IPS-NIHi11 (cell line): Measurements from ENCODE around the gene CPT1A.

Source experiments
- DNase-seq: peaks from one replicate; pipeline ENCODE4 v3.0.0; 2012; ENCODE audit warnings: mixed read lengths, low spot score

Gene CPT1A

DNA sequence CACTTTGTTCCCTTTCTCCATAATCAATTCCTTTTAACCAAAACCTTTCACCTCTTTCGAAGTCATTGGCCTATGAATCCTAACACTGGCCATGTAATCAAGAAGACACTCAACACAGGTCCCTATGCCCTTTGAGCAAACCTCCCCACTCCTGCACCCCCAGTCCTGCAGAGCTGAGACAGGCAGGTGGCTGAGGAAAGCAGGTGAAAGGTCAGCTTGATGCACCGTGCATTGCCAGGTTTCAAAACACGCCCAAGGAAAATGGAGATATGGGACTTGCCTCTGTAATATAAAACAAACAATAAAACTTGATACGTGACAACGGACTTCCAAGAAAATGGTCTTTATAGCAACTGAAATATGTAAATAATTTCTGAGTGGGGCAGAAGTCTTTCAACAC, 10.6 kb downstream of the CPT1A start:
- DNase-seq: no peak

DNA sequence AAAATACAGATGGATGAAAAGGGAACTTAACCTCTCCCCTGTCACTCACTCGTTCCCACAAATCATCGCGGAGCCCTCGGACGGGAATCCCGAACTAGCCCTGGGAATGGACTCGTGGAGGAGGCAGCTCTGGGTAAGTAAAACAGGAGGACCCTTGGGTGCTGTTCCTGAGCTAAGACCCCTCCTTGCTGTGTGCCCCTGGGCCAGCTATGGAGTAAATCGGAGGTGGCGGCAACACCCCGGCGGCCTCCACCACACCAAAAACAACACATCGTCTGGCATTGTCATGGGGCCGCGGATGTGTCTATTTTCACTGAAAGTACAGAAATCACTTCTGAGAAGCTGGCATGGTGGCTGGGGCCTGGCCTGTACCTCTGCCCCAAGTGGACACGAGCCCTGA, 12.1 kb downstream of the CPT1A start:
- DNase-seq: no peak

DNA sequence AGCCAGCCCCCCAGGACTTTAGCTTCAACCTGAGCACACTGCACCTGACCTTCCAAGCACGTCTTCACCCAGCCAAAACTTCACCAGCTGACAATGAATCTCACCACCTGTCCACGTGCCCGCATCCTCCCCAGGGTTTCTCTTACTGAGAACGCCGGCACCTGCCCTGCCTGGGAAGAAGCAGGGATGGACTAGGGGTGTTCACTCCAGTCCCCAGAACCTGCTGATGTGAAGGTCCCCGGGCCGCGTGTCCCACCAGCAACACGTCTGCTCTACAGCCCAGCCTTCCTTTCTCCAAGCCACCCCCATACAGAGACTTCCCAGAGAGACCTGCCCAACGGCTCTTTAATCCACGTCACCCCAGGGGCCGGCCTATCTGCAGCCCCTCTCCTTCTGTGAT, 12.8 kb downstream of the CPT1A start:
- no peak for DNase-seq

DNA sequence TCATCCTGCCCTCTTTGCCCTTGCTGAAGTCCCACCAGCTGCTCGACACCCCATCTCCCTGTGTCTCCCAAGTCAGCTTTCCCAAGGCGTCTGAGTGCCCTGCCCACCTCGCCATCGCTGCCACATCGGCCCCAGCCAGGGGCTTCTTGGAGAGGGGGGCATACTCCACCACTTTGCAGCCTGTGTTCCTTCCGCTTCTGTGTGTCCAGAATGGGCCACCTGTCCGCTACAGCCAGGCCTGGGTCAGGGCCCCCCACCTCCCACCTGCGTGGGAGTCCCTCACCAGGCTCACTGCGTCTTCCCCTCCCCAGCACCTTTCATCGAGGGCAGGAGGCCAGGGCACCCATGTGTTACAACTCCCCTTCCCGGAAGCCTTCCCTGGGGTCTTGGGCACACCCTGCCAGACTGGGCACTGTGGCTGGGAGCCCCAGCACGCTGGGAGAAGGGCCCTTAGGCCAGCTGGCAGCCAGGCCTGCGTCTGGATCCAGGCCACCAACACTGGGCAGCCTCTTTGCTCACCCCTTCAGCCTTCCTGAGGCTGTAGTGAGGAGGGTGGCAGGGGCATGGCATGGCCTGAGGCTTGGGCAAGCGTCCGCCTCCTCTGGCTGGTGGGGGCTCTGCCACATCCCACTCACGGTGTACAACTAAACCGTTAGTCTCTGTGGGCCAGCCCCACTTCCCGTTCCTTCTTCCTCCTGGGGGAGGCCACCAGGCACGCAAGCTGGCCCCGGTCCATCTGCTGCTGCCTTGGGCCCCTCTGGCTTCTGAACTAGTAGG, 13.4 kb downstream of the CPT1A start:
- no peak for DNase-seq

DNA sequence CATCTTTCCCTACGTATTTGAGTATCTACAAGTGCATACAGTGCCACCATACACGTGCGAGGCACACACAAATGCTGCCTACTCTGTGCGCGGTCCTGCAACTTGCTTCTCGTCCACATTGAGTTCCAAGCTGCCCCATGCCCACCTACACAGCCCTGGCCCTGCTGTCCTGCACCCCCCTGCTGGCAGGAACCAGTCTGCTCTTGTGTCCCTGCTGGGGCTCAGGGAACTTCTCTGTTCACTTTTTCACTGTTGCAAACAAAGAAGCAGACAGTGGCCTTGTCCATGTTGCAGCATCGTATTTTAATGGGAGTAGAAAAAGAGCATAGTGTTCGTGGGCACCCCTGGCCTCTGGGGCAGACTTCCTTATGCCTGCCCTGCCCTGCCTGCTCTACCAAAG, 14.0 kb downstream of the CPT1A start:
- no peak for DNase-seq

DNA sequence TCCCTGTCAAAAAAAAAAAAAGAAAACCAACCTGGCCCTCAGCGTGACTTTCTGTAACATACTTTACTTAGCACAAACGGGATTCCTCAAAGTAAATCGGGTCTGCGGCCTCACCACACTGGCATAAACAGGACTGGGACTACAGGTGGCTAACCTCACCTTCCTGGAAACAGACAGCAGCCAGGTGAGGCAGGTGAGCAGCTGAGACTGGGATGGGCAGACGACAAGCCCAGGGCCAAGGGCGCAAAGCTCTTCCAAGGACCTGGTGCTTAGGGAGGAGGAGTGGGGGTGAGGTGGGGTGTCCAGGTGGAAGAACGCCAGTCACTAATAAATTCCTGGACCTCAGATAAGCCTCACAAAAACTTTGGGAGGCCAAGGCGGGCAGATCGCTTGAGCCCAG, 15.0 kb downstream of the CPT1A start:
- no peak for DNase-seq

DNA sequence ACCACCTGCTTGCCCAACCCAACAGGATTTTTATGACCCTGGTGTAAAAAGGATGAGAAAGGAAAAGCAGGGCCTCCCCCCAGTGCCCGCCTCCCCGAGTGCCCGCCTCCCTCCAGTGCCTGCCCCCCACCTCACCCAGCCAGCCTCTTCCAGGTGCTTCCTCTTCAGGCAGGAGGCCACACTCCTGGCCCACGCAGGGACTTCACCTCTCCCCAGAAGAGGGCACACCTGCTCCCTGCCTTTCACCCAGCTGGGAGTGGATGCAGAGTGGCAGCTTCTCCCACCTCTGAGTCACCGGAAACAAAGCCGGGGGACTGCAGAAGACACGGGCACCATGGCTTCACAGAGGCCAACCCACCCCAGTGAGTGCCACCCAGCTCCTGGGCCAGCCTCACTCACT, 16.1 kb downstream of the CPT1A start:
- peak; percentile 38 for DNase-seq

DNA sequence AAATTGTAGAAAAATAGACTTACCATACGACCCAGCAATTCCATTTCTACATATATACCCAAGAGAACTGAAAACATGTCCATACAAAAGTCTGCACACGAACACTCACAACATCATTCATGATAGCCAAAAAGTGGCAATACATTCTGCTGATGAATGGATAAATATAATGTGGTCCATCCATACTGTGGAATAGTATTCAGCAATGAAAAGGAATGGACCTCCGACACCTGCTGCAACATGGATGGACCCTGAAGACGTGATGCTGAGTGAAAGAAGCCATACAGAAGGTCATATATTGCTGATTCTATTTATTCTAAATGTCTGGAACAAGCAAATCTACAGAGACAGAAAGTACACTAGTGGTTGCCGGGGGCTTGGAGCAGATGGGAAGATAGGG, 19.2 kb downstream of the CPT1A start:
- DNase-seq: no peak

DNA sequence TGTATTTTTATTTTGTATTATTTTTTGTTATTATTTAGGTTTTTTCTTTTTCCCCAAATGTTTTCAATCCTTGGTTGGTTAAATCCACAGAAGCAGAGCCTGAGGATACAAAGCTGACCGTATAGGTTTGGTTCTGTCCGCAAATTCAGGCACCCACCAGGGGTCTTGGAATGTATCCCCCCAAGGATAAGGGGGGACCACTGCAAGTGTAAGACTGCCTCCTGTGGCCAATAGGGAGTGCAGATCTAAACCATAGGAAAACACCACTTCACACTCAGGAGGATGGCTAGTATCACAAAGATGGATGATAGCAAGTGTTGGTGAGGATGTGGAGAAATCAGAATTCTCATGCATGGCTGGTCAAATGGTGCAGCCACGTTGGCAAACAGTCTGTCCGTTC, 20.0 kb downstream of the CPT1A start:
- peak; percentile 52 for DNase-seq

DNA sequence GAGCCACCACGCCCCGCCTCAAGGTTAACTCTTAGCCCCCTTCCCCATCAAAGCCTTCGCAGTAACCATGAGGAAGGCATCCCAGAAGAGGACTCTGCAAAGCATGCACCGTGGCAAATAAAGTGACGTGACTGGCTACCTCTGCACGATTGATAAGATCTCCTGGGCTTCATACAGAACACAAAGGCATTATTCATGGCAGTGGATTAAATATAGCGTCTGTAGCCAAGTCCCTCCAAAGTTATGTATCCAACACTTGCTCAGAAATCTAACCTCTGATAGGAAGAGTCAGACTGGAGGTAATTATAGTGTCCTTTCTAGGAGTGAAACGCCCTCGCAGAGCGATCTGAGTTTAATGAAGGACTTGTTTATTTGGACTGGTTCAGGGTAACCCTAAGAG, 22.4 kb downstream of the CPT1A start:
- DNase-seq: no peak

DNA sequence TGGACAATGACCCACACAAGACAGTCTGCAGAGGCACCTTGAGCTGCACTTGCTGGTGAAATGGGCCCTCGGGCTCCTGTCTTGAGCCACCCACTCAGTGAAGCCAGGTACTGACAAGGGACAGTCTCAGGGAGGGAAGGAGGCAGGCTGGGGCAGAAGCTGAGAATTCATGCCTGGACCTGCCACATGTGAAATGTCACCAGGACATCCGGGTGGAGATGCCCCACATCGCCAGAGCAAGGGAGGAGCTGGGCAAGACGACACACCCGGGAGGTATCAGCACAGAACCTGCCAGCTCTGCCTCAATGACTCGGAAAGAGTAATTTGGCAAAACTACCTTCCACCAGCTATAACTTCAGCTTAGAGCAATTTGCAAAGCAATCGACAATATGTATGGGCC, 23.5 kb downstream of the CPT1A start:
- no peak for DNase-seq

DNA sequence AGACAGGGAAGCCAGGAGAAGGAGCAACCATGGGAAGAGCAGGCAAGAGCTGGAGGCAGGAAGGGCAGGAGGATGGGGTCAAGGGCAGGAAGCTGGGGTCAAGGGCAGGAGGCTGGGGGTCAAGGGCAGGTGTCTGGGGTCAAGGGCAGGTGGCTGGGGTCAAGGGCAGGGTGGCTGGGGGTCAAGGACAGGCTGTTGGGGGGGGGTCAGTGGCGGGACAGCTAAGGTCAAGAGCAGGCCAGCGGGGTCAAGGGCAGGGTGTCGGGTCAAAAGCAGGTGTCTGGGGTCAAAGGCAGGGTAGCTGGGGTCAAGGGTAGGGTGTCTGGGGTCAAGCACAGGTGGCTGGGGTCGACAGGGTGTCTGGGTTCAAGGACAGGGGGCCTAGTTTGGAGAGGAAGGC, 24.2 kb downstream of the CPT1A start:
- DNase-seq: no peak

DNA sequence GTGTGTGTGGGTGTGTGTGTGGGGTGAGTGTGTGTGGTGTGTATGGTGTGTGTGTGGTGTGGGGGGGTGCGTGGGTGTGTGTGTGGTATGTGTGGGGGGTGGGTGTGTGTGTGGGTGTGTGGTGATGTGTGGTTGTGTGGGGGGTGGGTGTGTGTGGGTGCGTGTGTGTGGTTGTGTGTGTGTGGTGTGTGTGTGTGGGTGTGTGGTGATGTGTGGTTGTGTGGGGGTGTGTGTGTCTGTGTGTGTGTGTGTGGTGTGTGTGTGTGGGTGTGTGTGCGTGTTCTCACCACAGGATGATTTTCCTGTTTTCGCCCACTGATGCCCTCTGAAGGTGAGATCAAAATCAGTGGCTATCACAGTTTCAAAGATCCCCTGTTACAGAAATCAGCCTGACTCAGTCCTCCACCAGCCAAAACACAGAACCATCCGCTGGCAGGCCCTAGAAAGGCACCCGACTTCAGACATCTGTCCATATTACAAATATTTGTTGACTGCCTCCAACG, 24.7 kb downstream of the CPT1A start:
- DNase-seq: no peak

DNA sequence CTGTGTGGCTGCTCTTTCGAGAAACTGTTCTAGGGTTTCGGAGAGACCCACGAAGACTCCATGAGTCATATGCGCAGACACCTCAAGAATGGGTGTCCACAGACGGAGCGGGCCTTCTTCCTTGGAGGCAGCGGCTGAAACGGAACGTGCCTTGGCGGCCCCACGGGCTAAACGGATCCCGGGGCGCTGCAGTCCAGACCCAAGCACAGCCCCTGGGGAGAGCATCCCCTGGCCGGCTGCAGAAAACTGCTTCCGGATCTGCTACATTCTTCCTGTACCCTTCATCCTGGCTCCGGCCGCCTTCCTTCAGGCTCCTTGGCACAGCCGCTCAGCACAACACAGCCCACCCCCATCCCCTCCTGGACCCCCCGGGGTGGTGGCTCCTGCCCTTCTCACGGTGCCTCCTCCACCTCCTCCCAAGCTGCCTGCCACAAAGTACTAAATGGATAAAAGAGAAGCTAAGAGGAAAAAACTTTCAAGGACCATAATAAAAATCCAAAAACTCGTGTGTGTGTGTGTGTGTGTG, 25.4 kb downstream of the CPT1A start:
- no peak for DNase-seq

DNA sequence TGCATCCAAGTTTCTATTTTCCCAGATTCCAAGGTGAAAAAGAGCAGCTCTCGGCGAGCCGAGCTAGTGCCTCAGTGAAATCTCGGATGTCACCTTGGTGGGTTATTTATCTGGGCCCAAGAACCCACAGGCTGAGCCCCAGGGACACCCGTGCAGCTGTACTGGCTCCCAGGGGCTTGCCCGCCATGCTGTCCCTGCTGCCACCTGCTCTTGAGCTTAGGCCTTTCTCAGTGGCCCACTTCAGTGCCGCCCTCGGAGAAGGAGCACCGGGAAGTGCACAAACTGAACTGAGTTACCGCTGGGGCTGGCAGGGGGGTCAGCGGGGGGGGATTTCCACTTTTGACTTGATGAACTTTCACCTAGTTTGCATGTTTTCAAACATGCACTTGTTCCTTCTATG, 27.9 kb downstream of the CPT1A start:
- DNase-seq: no peak

DNA sequence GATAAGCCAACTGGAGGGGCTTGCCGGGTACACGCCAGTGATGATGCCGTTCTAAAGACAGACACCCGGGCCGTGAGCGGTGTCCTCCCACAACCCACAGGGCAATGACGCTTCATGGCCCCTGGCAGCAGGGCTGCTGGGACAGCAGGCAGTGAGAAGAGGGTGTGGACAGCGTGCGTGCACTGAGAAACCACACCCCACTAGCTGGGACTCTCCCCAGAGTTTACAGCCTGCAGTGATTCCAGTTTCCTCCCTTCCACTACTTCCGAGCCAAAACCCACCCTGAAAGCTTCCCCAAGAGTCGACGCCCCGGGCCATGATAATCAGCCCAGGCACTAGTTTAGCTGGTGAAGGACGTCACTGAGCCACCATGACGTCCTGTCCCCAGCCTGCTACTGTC, 29.2 kb downstream of the CPT1A start:
- no peak for DNase-seq

DNA sequence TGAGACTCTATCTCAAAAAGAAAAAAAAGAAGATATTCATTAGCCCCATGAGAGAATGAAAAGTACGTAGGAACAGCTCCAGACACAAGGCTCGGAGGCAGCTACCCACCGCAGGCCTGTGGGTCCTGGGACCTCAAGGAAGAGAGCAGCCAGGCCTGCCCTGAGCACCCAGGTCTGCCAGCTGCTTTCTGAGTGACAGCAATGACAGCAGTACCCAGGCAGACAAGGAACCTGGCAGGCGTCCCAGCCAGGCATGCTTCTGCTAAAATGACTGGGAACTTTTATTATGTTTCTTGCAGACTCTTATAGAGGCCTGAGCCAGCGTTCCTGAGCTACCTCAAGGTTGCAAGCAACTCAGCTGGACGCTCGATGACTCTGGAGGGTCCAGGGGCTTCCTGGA, 31.6 kb downstream of the CPT1A start:
- no peak for DNase-seq

DNA sequence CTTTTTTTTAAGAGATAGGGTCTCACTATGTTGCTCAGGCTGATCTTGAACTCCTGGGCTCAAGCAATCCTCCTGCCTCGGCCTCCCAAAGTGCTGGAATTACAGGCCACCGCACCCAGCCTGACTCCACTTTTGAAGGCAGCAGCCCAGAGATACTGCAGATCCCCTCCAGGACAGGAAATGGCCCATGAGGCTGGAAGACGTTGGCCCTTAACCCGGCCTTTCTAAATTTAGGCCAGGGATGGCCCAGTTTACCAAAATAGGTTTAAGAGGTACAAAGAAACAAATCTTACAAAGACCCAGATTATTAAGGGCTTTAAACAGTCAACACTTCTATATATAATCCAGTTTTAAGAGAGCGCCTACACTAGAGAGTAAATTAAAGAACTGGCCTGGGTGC, 32.2 kb downstream of the CPT1A start:
- no peak for DNase-seq

DNA sequence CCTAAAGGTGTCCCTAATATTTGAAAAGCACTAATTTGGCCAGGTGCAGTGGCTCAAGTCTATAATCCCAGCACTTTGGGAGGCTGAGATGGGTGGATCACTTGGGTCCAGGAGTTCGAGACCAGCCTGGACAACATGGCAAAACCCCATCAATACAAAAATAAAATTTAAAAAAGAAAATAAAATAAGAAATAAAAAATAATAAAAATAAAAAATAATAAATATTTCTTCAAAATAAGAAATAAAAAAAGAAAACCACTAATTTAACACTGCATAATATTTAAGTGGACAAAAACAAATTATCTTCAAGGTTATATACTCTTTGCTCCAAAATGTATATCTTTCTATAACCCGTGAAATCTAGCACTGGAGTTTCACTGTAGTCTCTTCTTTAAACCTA, 32.9 kb downstream of the CPT1A start:
- DNase-seq: no peak

DNA sequence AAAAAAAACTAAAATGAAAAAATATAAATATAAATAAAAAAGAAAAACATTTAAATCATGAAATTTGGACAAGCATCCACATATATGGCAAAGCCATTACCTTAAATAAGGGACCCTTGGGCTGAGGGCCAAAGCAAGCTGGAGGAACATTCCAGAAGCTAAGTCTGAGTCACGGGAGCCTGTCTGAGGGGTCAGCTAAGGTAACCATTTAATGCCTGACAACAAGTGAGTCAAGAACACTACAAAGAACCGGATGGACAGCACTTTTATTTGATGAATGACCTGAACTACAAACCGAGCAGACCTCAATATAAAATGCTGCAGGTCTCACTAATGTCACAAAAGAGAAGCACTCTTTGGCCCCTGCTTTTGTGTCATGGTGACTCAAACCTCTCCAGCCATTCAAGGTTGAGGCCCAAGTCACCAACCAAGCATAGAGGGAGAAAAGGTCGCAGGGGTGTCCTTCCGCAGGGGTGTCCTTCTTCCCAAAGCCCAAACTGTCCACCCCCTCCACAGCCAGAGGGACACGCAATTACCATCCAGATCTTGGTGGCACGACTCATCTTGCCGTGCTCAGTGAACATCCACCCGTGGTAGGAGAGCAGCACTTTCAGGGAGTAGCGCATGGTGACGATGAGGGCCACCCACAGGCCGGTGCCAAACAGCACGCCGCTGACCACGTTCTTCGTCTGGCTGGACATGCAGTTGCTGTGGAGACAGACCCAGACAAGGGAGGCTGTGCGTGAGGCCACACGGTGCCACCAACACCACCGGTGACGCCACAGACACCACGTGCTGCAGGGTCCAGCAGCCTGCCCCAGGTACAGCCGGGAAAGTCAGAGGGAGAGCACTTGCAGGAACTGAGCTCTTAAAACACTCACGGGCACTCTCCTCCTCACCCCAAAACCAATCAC, 34.5 kb downstream of the CPT1A start:
- no peak for DNase-seq

DNA sequence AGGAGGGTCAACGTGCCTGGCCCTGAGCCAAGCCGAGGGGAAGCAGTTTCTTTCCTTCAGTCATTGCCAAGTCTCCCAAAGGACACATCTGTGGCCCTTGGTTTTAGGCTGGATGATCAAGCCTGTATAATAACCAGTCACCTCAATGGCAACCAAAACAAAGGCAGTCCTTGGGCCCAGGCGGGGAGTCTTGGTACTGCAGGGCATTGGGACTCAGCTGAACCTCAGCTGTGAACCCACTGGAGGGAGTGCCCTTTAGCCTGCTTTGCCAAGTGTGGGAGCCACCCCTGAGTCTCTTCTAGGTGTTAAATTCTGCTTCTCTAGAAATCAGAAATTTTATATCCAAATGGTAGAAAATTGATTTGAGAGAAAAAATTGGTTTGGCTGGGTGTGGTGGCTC, 36.9 kb downstream of the CPT1A start:
- no peak for DNase-seq

DNA sequence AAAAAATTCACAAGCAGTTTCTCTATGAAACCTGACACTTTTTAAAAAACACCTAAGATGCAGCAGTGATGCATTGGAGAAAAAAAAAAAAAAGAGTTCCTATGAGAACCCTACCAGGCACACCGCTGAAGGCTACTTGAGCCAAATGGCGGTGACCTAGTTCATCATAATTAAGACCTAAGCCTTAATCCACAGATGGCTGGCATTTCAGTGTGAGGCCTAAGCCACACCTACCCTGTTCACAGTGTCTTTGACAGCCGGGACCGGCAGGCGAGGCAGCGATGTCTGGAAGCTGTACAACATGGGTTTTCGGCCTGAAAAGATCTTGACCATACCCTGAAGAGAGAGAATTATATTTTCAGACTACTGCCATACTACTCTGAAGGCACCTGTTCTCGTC, 38.0 kb downstream of the CPT1A start:
- DNase-seq: no peak

DNA sequence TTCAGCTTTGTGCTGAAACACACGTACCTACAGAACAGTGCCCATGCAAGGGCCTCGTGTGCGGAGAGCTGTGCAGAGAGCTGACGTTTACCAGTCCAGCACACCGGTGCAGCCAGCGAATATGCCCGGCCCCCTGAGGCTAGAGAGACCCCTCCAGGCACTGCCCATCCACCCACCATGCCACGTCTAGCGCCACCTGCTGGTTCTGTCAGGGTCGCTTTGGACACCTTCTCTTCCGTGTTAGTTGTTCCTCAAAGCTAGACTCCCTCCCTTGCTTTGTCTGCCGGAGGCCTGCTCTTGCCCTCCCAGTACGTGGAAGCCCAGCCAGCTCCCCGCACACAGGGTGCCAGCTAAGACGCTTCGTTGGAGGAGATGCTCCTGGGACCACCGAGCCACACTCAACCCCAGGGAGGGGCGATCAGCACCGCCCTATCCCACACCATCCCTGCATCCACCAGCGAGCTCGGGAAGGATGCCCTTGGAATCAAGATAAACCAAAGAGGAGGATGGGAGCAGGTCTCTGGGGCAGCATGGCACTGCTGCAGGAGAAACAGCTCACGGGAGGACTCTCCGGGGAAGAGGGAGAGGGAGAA, 43.4 kb downstream of the CPT1A start:
- peak; percentile 81 for DNase-seq
